Stimulated activated CD8-positive, alpha-beta memory T cell treated with anti-CD3 and anti-CD28 coated beads, Interleukin-7, amount 100 ng/mL, for 48 hours (primary cell): ENCODE data around the gene BST1.

Experiments
- DNase-seq, 2 donors: peaks; one replicate each; pipeline ENCODE4 v3.0.0-alpha.2; 2020; ENCODE audit warnings: low read depth in 1 of 2; ENCODE audit errors: extremely low read depth in 1 of 2

BST1 gene

GRCh38 chr4:15676039-15676438, 26.8 kb upstream of the BST1 start:
- no peak for DNase-seq

- DNase-seq: no peak
Measured at GRCh38 chr4:15676899-15677298, 26.0 kb upstream of the BST1 start.

- DNase-seq: no peak
Measured at GRCh38 chr4:15677507-15677988, 25.3 kb upstream of the BST1 start.

- DNase-seq: no peak
Measured at GRCh38 chr4:15681067-15681371, 21.8 kb upstream of the BST1 start.

- DNase-seq: peak; percentile 97
Measured at GRCh38 chr4:15681372-15682241, 21.3 kb upstream of the BST1 start, which contains the start of gene FAM200B. Gene FAM200B (plus strand): TSS chr4:15681827. CDS start chr4:15686978, 5,151 bp downstream.

- no peak for DNase-seq
Measured at GRCh38 chr4:15682242-15683142, 20.4 kb upstream of the BST1 start.

- DNase-seq: no peak
Measured at GRCh38 chr4:15683143-15683495, 19.7 kb upstream of the BST1 start.

GRCh38 chr4:15684498-15684897, 18.4 kb upstream of the BST1 start:
- DNase-seq: no peak

- no peak for DNase-seq
Measured at GRCh38 chr4:15688051-15688450, 14.8 kb upstream of the BST1 start.

GRCh38 chr4:15689540-15689939, 13.3 kb upstream of the BST1 start:
- DNase-seq: no peak

GRCh38 chr4:15690020-15690809, 12.7 kb upstream of the BST1 start:
- DNase-seq: no peak

GRCh38 chr4:15691346-15692135, 11.3 kb upstream of the BST1 start:
- DNase-seq: no peak

GRCh38 chr4:15692602-15693001, 10.3 kb upstream of the BST1 start:
- no peak for DNase-seq

- no peak for DNase-seq
Measured at GRCh38 chr4:15694431-15694830, 8.4 kb upstream of the BST1 start.

- no peak for DNase-seq
Measured at GRCh38 chr4:15695240-15695699, 7.6 kb upstream of the BST1 start.

GRCh38 chr4:15695729-15696128, 7.1 kb upstream of the BST1 start:
- no peak for DNase-seq

- no peak for DNase-seq
Measured at GRCh38 chr4:15696866-15697265, 6.0 kb upstream of the BST1 start.

GRCh38 chr4:15703439-15703838, 574 bp downstream of the BST1 start:
- no peak for DNase-seq

GRCh38 chr4:15704129-15704528, 1.3 kb downstream of the BST1 start:
- no peak for DNase-seq
